HCT116 (cell line): ENCODE results near the gene KCND2. TPM values are rescaled to one million over a fixed set of nuclear protein-coding genes. Genes with fewer than 3 reads are reported as not detected.

Experiments used
- ATAC-seq: fragments of 200-7000 bp; cut with Tn5 transposase; 2 replicates; pipeline ENCODE4 v1.9.1; 2020; ENCODE audit warnings: mild to moderate bottlenecking, moderate library complexity
- BruUV-seq: library from RNA; stranded (reverse); fragments of 400-500 nt; replicated peaks from 2 replicates; lab custom pipeline; 2021; lab: Mats Ljungman, UMichigan
- CTCF ChIA-PET: fragments of 300-600 bp; sonication (Branson Sonifier 250); formaldehyde crosslinking; loops from one replicate; lab custom pipeline; 2021; ENCODE audit warnings: antibody characterized with exemption; lab: Charles Lee
- POLR2A ChIA-PET: fragments of 300-600, 350-600 bp; sonication (Branson Sonifier 250); formaldehyde crosslinking; loops from one replicate; lab custom pipeline; 2021; ENCODE audit warnings: antibody characterized with exemption; lab: Charles Lee
- RAD21 ChIA-PET, 2 experiments: fragments of 300-600 bp; sonication (Branson Sonifier 250); formaldehyde crosslinking; loops; one replicate each; lab custom pipeline; 2023; ENCODE audit warnings: low total read pairs in 2 of 2; ENCODE audit not compliant: uncharacterized antibody in 2 of 2, unreplicated experiment in 2 of 2, low non-redundant PET in 1 of 2; lab: Charles Lee
- DNase-seq: peaks from one replicate; pipeline ENCODE4 v3.0.0-alpha.2; 2010; ENCODE audit warnings: low read depth, low spot score
- H2AFZ ChIP-seq: fragments of 200-600 bp; shearing (Covaris generic), sonication (generic); 2 replicates; pipeline ENCODE4 v1.6.1; 2017; ENCODE audit warnings: low read depth, mixed run types, mixed read lengths, antibody characterized with exemption, low read length; ENCODE audit not compliant: poor library complexity, severe bottlenecking
- H3K27ac ChIP-seq: 2 replicates; pipeline ENCODE4 v1.5.1; 2012; ENCODE audit warnings: low read depth, low read length
- H3K27me3 ChIP-seq: fragments of 200-600 bp; sonication (generic); 2 replicates; pipeline ENCODE4 v1.6.1; 2016; ENCODE audit warnings: mixed run types, low read length, mixed read lengths; ENCODE audit not compliant: insufficient read depth
- H3K36me3 ChIP-seq, 2 experiments: fragments of 200-500 bp in 1 of 2; fragments of 200-600 bp in 1 of 2; sonication (Bioruptor generic) in 1 of 2; sonication (generic) in 1 of 2; 2 replicates each; pipeline versions ENCODE4 v1.5.1 to v1.6.1; 2014 to 2016; ENCODE audit warnings: low read length in 2 of 2, inconsistent platforms in 1 of 2, mixed read lengths in 1 of 2, mixed run types in 1 of 2; ENCODE audit not compliant: insufficient read depth in 2 of 2, control insufficient read depth in 1 of 2
- H3K4me1 ChIP-seq, 2 experiments: fragments of 200-600 bp in 1 of 2; sonication (generic) in 1 of 2; 2 replicates each; pipeline versions ENCODE4 v1.5.1 to v1.6.1; 2012 to 2017; ENCODE audit warnings: low read length in 2 of 2, inconsistent platforms in 1 of 2, mild to moderate bottlenecking in 1 of 2, mixed read lengths in 1 of 2, mixed run types in 1 of 2, moderate library complexity in 1 of 2; ENCODE audit not compliant: insufficient read depth in 2 of 2, control insufficient read depth in 1 of 2
- H3K4me2 ChIP-seq: fragments of 200-600 bp; sonication (generic); 2 replicates; pipeline ENCODE4 v1.6.1; 2017; ENCODE audit warnings: mixed run types, low read length, mixed read lengths
- H3K4me3 ChIP-seq, 2 experiments: fragments of 200-600 bp in 1 of 2; sonication (generic) in 1 of 2; replicated peaks in 1 of 2; 2 replicates each; pipeline ENCODE4 v1.5.1; 2011 to 2016; ENCODE audit warnings: low read length in 2 of 2, control low read depth in 1 of 2, low read depth in 1 of 2, mild to moderate bottlenecking in 1 of 2, mixed read lengths in 1 of 2, mixed run types in 1 of 2
- H3K79me2 ChIP-seq: fragments of 200-600 bp; sonication (generic); 2 replicates; pipeline ENCODE4 v1.6.1; 2017; ENCODE audit warnings: mild to moderate bottlenecking, mixed run types, low read length, moderate library complexity, mixed read lengths; ENCODE audit not compliant: insufficient read depth
- H3K9ac ChIP-seq: fragments of 200-600 bp; sonication (generic); 2 replicates; pipeline ENCODE4 v1.6.1; 2016; ENCODE audit warnings: low read length, mixed read lengths
- H3K9me2 ChIP-seq: fragments of 200-600 bp; sonication (generic), shearing (Covaris generic); 2 replicates; pipeline ENCODE4 v1.6.1; 2017; ENCODE audit warnings: mixed run types, mild to moderate bottlenecking, moderate library complexity; ENCODE audit not compliant: insufficient read depth
- H3K9me3 ChIP-seq, 2 experiments: fragments of 200-500 bp in 1 of 2; fragments of 200-600 bp in 1 of 2; sonication (Bioruptor generic) in 1 of 2; sonication (generic) in 1 of 2; 2 replicates each; pipeline ENCODE4 v1.6.1; 2014 to 2017; ENCODE audit warnings: low read length in 2 of 2, mixed read lengths in 2 of 2, inconsistent platforms in 1 of 2, low read depth in 1 of 2, mild to moderate bottlenecking in 1 of 2, mixed run types in 1 of 2, moderate library complexity in 1 of 2; ENCODE audit not compliant: control insufficient read depth in 1 of 2, insufficient read depth in 1 of 2
- H4K20me1 ChIP-seq: fragments of 200-600 bp; sonication (generic), shearing (Covaris generic); 2 replicates; pipeline ENCODE4 v1.6.1; 2017; ENCODE audit warnings: mixed run types, mild to moderate bottlenecking, moderate library complexity; ENCODE audit not compliant: insufficient read depth
- EZH2 ChIP-seq: fragments of 200-600 bp; sonication (generic); IDR thresholded peaks from 2 replicates; pipeline ENCODE4 v1.6.1; 2017; ENCODE audit warnings: antibody characterized with exemption, mixed run types
- SIN3A ChIP-seq: IDR thresholded peaks from 2 replicates; pipeline ENCODE4 v1.6.1; 2012; ENCODE audit warnings: low read depth
- SP1 ChIP-seq: IDR thresholded peaks from 2 replicates; pipeline ENCODE4 v1.6.1; 2012; ENCODE audit warnings: low read depth
- intact Hi-C: fragments of 100-400 bp; cut with micrococcal nuclease; formaldehyde crosslinking; loops from 2 replicates; pipeline ENCODE4 v1.10.0; 2022
- total RNA-seq: library from RNA; stranded (reverse); gene quantifications from one replicate; pipeline ENCODE4 v1.2.1, GENCODE V29; 2021; ENCODE audit not compliant: unreplicated experiment
- TF ChIP-seq, protein P1 (sequence below): IDR thresholded peaks from 2 replicates; pipeline ENCODE4 v1.6.1; 2012; ENCODE audit warnings: low read depth
- TF ChIP-seq, protein P2 (sequence below): IDR thresholded peaks from 2 replicates; pipeline ENCODE4 v1.6.1; 2012
- TF ChIP-seq, protein P3 (sequence below): IDR thresholded peaks from 2 replicates; pipeline ENCODE4 v1.6.1; 2012

The KCND2 gene
- total RNA-seq, 1 experiment from 2014 or later = 0.05 TPM

DNA sequence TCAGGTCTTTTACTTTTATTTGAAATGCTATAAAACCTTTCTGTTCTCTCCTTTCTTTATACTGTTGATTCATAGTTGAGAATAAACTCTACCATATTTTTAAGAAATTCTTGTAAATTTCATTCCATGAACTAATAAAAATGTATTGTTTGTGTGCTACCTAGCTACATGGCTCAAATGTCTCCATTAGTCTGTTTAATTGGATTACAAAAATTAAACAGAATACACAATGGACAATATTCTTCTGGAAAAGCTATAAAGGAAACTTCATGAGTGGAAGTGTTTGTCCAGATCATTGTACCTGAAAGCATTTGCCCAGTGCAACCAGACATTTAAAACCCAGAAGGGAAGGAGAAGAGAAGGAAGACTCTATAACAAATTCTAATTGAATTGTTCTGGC lies 20.1 kb downstream of the KCND2 start:
- no peak overlapping the region for H3K4me3 ChIP-seq
- no peak overlapping the region for H3K4me2 ChIP-seq
- no peaks in the 10 kb centered on the region for H3K4me1 ChIP-seq
- no peaks in the 10 kb centered on the region for H3K36me3 ChIP-seq
- ChIA-PET RAD21 (no interaction called here), CTCF (no interaction called here), POLR2A (no interaction called here)
- H4K20me1 ChIP-seq = no peaks in the 10 kb centered on the region
- intact Hi-C loops = no loop called here
- no peak overlapping the region for H3K9ac ChIP-seq
- H3K27me3 ChIP-seq = no peaks in the 10 kb centered on the region
- TF ChIP-seq SP1 = no peak
- TF ChIP-seq, protein P1, sequence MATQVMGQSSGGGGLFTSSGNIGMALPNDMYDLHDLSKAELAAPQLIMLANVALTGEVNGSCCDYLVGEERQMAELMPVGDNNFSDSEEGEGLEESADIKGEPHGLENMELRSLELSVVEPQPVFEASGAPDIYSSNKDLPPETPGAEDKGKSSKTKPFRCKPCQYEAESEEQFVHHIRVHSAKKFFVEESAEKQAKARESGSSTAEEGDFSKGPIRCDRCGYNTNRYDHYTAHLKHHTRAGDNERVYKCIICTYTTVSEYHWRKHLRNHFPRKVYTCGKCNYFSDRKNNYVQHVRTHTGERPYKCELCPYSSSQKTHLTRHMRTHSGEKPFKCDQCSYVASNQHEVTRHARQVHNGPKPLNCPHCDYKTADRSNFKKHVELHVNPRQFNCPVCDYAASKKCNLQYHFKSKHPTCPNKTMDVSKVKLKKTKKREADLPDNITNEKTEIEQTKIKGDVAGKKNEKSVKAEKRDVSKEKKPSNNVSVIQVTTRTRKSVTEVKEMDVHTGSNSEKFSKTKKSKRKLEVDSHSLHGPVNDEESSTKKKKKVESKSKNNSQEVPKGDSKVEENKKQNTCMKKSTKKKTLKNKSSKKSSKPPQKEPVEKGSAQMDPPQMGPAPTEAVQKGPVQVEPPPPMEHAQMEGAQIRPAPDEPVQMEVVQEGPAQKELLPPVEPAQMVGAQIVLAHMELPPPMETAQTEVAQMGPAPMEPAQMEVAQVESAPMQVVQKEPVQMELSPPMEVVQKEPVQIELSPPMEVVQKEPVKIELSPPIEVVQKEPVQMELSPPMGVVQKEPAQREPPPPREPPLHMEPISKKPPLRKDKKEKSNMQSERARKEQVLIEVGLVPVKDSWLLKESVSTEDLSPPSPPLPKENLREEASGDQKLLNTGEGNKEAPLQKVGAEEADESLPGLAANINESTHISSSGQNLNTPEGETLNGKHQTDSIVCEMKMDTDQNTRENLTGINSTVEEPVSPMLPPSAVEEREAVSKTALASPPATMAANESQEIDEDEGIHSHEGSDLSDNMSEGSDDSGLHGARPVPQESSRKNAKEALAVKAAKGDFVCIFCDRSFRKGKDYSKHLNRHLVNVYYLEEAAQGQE = no peak
- TF ChIP-seq SIN3A = no peak
- TF ChIP-seq EZH2 = no peak
- TF ChIP-seq, protein P2, sequence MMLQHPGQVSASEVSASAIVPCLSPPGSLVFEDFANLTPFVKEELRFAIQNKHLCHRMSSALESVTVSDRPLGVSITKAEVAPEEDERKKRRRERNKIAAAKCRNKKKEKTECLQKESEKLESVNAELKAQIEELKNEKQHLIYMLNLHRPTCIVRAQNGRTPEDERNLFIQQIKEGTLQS = no peak
- TF ChIP-seq, protein P3, sequence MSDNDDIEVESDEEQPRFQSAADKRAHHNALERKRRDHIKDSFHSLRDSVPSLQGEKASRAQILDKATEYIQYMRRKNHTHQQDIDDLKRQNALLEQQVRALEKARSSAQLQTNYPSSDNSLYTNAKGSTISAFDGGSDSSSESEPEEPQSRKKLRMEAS = no peak
- BruUV-seq = no TSS peak
- DNase-seq = no peak
- H2AFZ ChIP-seq = no peak overlapping the region
- no peaks in the 10 kb centered on the region for H3K9me2 ChIP-seq
- ATAC-seq = no peak
- no peak overlapping the region for H3K27ac ChIP-seq
- H3K79me2 ChIP-seq = no peaks in the 10 kb centered on the region
- no peaks in the 10 kb centered on the region for H3K9me3 ChIP-seq

DNA sequence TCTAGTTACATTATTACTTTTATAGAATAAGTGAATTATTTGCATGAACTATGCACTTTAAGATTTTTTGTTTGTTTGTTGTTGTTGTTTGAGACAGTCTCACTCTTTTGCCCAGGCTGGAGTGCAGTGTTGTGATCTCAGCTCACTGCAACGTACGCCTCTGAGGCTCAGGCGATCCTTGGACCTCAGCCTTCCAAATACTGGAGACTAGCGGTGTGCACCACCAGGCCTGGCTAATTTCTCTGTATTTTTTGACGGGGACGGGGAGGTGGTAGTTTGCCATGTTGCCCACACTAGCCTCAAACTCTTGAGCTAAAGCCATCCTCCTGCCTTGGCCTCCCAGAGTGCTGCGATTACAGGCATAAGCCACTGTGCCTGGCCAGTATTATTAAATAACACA lies 29.2 kb downstream of the KCND2 start:
- no peak overlapping the region for H3K4me3 ChIP-seq
- no peak overlapping the region for H3K4me2 ChIP-seq
- no peak for TF ChIP-seq SIN3A
- TF ChIP-seq, all 23 proteins: peak for 0
- H3K36me3 ChIP-seq = no peaks in the 10 kb centered on the region
- no peaks in the 10 kb centered on the region for H4K20me1 ChIP-seq
- ChIA-PET RAD21 (no interaction called here), CTCF (no interaction called here), POLR2A (no interaction called here)
- no peaks in the 10 kb centered on the region for H3K9me2 ChIP-seq
- ATAC-seq (no peak), DNase-seq (no peak)
- intact Hi-C loops = no loop called here
- no peaks in the 10 kb centered on the region for H3K27me3 ChIP-seq
- H3K4me1 ChIP-seq = no peaks in the 10 kb centered on the region
- H3K27ac ChIP-seq = no peak overlapping the region
- H3K79me2 ChIP-seq = no peaks in the 10 kb centered on the region
- H2AFZ ChIP-seq = no peak overlapping the region
- H3K9me3 ChIP-seq = no peaks in the 10 kb centered on the region
- H3K9ac ChIP-seq = no peak overlapping the region
- no TSS peak for BruUV-seq
